ENCODE measurements around the gene RALGAPB.

- TF ChIP-seq ZNF704 (tag by site-specific recombination; IDR thresholded peaks at IDR 0.05) (no peak), ZNF148 (tag by site-specific recombination; IDR thresholded peaks at IDR 0.05; ENCODE audit: borderline replicate concordance) (no peak), ZNF660 (tag by site-specific recombination; IDR thresholded peaks at IDR 0.05) (no peak), YY1 (tag by site-specific recombination; IDR thresholded peaks at IDR 0.05) (no peak), ZSCAN18 (tag by site-specific recombination; IDR thresholded peaks at IDR 0.05) (no peak), CTCF (tag by site-specific recombination; IDR thresholded peaks at IDR 0.05) (no peak), WT1 (tag by site-specific recombination; IDR thresholded peaks at IDR 0.05) (no peak)
Observed at GRCh38 chr20:38528167-38528566, 55.5 kb downstream of the RALGAPB start.

Measured in HEK293 (cell line).